Measurements from ENCODE around the gene NDUFS7.

The NDUFS7 gene

DNA sequence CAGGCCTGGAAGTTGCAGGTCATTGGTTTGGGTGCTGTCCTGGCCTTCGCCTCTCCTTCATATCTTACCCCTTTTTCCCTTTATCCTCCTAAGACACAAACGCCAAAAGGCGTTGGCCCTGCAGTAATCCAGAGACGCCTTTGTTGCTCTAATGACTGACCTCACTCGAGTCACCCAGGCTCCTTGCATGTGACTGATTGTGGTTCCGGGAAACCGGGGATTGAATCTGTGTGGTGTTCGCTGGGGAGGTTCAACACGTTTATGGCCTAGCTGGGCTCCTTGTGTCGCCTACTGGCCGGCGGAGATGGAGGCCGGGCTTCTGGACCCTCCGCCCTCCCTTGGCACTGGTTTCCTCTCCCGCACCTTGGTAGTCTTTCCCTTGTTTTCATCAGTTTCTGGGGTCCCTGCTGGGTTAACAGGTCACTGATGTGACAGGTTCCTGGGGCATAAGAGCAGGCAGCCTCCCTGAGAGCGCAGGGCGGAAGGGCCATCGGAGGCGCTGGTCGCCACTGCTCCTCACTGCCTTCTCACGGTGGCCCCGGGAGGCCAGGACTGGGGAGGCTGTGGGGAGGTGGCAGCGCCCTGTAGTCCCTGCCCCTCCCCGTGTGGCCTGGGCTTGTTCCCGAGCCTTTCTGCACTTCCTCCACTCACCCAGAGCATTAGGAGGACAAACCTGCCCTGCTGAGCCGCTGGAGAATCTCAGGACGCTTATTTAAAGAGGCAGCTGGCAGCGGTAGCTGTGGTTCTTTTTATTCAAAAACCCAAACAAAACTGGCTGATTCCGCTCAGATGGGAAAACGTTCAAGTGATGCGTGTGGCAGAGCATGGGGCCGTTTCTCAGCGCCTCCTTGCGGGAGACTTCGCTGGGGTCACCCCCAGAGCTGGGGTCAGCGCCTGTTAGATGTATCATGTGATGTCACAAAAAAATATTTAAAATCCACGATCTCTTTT lies 18.1 kb upstream of the NDUFS7 start:
- no peak for DNase-seq

- DNase-seq, result no peak
These were observed 17.4 kb upstream of the NDUFS7 start for GRCh38 chr19:1366296-1366695.

- no peak for DNase-seq
These were observed 16.5 kb upstream of the NDUFS7 start for GRCh38 chr19:1366899-1367870.

- DNase-seq, result no peak
These were observed 14.4 kb upstream of the NDUFS7 start for GRCh38 chr19:1369214-1369805.

DNA sequence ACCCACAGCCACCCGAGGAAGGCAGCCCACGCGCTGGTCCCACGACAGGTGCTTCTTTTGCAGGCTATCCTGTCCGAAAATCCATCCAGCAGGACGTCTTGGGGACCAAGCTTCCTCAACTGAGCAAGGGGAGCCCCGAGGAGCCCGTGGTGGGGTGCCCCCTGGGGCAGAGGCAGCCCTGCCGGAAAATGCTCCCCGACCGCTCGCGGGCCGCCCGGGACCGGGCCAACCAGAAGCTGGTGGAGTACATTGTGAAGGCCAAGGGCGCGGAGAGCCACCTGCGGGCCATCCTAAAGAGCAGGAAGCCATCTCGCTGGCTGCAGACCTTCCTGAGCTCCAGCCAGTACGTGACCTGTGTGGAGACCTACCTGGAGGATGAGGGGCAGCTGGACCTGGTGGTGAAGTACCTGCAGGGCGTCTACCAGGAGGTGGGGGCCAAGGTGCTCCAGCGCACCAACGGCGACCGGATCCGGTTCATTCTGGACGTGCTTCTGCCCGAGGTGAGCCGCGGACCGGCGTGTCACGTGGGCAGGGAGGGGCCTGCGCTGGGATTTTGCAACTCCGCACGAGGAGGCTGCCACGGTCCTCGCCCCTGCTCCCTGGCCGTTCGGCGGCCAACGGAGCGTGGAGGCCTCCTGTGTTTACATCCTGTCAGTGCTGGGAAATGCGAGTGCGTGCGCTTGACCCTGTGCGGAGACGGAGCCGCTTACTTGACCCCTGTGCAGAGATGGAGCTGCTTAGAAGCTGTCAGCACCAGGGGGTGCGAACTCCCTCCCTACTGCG lies 12.9 kb upstream of the NDUFS7 start:
- no peak for DNase-seq

- no peak for DNase-seq
These were observed 10.6 kb upstream of the NDUFS7 start for GRCh38 chr19:1373042-1373533.

DNA sequence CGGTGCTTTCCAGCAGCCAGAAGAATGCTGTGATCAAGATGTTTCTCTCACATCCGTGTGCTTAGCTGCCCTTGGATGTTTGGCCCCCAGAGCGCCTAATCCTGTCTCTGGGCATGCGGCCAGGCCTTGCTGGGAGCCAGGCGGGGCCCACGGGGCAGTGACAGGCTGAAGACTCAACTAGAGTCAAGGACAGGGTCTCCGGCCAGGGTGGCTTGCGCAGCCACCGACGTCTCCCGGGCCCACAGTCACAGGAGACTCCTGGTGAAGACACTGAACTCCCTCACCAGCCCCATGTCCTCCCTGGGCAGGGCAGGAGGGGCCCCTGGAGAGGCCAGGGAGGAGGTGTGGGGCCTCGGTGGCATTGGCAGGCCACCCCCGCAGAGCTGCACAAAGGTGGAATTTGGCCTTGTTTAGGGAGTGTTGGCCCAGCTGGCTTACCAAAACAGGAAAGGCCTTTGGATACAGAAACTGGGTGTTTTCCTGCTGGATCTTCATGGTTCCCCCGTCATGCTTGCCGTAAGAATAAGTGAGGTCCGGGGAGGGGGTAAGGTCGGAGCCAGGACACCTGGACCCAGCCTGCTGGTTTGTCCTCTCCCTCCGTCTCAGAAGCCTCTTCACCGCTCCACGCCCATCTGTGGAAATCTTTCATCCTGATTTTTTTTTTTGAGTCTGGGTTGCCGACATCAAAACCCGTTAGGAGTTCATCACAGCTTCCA lies 10.0 kb upstream of the NDUFS7 start:
- DNase-seq, result no peak

- DNase-seq, result no peak
These were observed 9.5 kb upstream of the NDUFS7 start for GRCh38 chr19:1374250-1374577.

GRCh38 chr19:1376415-1376805 lies 7.3 kb upstream of the NDUFS7 start:
- DNase-seq, result no peak

- no peak for DNase-seq
These were observed 6.3 kb upstream of the NDUFS7 start for GRCh38 chr19:1377176-1377964.

DNA sequence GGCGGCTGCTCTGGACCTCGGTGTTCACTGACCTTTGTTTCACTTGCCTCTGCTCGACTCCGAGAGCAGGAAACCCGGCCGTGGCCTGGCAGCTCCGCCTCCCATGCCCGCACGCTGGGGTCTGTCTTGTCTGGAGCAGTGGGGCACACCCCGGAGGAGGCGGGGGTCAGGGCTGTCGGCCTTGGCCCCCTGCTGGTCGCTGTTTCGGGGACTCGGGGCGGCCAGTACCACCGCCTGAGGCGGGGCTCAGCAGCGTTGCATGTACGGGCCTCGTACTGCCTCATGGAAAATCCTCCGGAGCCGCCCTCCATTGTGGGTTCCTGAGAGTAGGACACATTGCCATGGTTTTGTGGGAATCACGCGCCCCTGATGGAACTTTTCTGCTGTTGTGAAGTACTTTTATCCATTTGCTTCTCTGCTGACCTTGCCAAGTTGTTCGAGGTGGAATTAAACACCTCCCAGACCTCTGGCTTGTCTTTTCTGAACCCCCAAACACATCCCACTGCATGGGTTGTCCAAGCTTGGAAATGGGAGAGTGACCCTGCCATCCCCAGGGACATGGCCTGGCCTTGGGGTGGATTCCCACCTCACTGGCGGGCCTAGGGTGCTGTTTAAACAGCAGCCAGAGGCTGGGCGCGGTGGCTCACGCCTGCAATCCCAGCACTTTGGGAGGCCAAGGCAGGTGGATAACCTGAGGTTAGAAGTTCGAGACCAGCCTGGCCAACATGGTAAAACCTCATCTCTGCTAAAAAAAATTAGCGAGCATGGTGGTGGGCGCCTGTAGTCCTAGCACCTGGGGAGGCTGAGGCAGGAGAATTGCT lies 5.5 kb upstream of the NDUFS7 start:
- no peak for DNase-seq

GRCh38 chr19:1379126-1379905 lies 4.4 kb upstream of the NDUFS7 start:
- no peak for DNase-seq

DNA sequence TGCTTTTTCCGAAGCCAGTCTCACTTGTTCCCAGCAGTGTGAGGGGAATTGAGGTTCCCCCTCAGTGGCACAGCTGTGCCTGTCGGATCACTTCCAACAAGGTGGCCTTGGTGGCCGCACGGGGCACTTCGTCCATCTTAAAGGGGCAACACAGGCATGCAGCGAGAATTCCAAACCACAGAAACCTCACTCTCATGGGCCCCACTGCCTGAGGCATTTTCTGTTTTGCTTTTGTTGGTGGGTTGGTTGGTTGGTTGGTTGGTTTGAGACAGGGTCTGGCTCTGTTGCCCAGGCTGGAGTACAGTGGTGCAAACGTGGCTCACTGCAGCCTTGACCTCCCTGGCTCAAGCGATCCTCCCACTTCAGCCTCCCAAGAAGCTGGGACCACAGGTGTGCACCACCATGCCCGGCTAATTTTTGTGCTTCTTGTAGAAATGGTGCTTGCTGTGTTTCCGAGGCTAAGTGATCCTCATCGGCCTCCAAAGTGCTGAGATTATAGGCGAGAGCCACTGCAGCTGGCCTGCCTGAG lies 3.7 kb upstream of the NDUFS7 start:
- DNase-seq, result no peak

DNA sequence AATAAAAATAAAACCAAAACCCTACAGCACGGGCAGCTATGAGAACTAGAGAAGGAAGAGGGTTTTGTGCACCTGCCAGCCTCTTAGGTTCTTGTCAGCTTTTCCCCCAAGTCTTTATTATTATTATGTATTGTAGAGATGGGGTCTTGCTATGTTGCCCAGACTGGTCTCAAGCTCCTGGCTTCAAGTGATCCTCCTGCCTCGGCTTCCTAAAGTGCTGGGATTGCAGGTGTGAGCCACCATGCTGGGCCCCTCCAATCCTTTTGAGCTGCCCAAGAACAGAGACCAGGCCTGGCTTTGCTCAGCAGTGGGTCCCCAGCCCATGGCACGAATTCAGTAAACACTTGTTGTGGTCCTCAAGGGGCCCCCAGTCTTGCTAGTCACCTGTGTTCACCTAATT lies 1.5 kb upstream of the NDUFS7 start:
- no peak for DNase-seq

GRCh38 chr19:1383017-1383311 lies 743 bp upstream of the NDUFS7 start:
- DNase-seq, result no peak

DNA sequence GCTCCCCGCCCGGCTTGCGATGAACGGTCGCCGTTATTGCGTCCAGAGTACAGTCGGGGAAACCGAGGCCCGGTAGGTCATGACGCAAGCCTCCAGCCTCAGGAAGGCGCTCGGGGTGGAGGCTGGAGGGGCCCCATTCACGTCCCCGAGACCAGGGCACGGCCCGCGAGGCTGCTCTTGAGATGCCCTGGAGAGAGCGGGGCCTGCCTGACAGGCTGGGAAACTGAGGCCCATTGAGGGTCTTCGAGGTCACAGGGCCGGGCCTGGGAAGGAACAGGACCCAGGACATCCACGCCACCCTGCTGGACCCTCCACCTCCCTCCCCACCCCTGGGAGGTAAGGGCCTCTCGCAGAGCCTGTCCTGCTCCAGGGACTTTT lies 367 bp downstream of the NDUFS7 start:
- DNase-seq, result no peak

GRCh38 chr19:1384478-1385110 lies 887 bp downstream of the NDUFS7 start:
- no peak for DNase-seq

DNA sequence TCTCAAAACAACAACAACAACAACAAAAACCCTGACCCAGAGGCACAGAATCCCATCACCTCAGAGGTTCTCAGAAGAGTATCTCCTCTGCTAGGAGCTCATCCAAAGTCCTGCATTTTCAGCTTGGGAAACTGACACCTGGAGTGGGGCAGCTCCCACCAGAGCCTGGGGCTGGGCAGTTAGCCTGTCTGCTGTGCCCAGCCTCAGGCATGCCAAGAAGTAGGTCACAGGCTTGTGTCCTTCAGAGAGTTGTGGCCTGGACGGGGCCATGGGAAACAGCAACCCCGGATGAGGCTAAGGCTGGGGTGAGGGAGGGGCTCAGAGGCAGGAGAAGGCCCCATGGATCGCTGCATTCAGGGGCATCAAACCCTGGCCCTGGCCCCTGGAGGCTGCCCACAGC lies 2.1 kb downstream of the NDUFS7 start:
- DNase-seq, result no peak

Data from CD4-positive, alpha-beta T cell treated with Interleukin-15 for 1 hour (primary cell).